ENCODE measurements around the gene MRPL46.

Gene MRPL46

DNA sequence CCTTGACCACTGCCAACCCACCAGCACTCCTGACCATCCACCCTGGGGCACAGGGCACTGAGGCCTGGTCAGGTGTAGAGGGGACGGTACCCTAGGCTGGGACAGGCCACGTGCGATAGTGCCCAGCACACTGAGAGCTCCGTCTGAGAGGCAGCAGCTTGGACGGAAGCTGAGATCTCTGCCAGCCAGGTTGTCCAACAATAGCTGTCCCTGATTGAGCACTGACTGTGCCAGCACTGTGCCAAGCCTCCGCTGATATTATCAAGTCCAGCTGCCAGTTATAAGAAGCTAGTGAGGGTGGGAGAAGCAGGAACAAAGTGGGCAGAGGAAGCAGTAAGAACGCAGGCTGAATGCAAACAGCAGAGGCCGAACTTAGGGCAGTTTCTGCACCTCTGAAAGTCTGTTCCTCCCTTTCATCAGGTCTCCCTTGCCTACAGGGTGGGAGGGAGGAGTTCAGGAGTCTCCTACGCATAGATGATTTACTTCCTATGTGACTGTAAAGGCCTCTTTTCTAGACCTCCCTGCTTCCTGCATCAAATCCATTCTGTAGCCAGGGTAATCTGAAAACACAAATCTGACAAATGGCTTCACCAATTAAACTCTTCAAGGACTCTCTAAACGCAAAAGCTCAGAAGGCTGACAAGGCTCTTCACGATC is 30.0 kb upstream of the MRPL46 start:
- peak overlapping the region; percentile 17 for H3K56ac ChIP-seq (ENCODE audit: low read length)

DNA sequence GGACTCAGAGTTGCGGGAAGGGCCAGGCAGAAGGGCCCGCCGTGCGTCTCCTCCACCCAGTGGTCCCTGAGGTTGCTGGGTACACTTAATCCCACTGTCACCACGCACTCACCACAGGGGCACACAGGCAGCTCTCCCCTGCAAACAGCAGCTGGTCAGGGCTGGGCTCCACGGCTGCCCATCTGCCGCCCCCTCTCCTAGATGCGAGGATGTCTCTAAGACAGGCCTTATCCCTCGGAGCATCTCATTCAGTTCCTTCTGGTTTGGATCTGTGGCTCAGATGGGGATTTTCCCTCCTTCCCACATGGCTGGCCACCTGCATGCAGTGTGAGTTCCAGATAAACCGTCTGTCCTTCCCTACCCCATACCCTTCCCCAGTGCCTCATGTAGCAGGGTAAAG is 26.7 kb upstream of the MRPL46 start:
- H3K79me2 ChIP-seq (ENCODE audit: control insufficient read depth, insufficient read depth, low read length), result no peaks in the 10 kb centered on the region
- no peak overlapping the region for H2BK15ac ChIP-seq (replicated peaks; ENCODE audit: low read depth)
- H4K5ac ChIP-seq (ENCODE audit: low read length), result no peak overlapping the region
- no peak overlapping the region for H3K9ac ChIP-seq (ENCODE audit: low read length)
- DNase-seq, result no peak
- H2BK5ac ChIP-seq (ENCODE audit: low read length), result no peak overlapping the region
- no peak overlapping the region for H3K23ac ChIP-seq (ENCODE audit: low read length)
- no peak overlapping the region for H3K27ac ChIP-seq (ENCODE audit: low read depth, low read length)
- H2BK120ac ChIP-seq (ENCODE audit: low read depth, low read length), result no peak overlapping the region
- H2AK5ac ChIP-seq (ENCODE audit: low read length), result no peak overlapping the region
- no peaks in the 10 kb centered on the region for H3K79me1 ChIP-seq (ENCODE audit: low read length)
- H3K27me3 ChIP-seq (ENCODE audit: insufficient read depth, low read length, poor library complexity), result no peaks in the 10 kb centered on the region
- no peak overlapping the region for H3K4me2 ChIP-seq (ENCODE audit: low read length)
- peaks cover 3% of the 10 kb centered on the region for H3K4me1 ChIP-seq (ENCODE audit: control insufficient read depth, low read depth, low read length)
- no peak overlapping the region for H4K8ac ChIP-seq (ENCODE audit: low read depth, low read length)
- H3K56ac ChIP-seq (ENCODE audit: low read length), result no peak overlapping the region
- no peak overlapping the region for H3K4ac ChIP-seq (ENCODE audit: low read depth, low read length)
- no peaks in the 10 kb centered on the region for H3K36me3 ChIP-seq (ENCODE audit: control insufficient read depth, insufficient read depth, low read length)
- no peak overlapping the region for H3K18ac ChIP-seq (ENCODE audit: low read length)
- H3K4me3 ChIP-seq (ENCODE audit: low read length), result no peak overlapping the region
- WGBS (ENCODE audit: extremely low coverage, insufficient coverage, low lambda C conversion rate), result no CpG with 5 or more reads among the region's 10 CpGs

More for the DNA sequence above, 30.0 kb upstream of the MRPL46 start:
- Histone ChIP-seq H3K23ac (ENCODE audit: low read length) (no peak overlapping the region), H4K5ac (ENCODE audit: low read length) (no peak overlapping the region), H3K4me2 (ENCODE audit: low read length) (no peak overlapping the region), H4K8ac (ENCODE audit: low read depth, low read length) (no peak overlapping the region), H3K4me3 (ENCODE audit: low read length) (no peak overlapping the region), H2AK5ac (ENCODE audit: low read length) (peak overlapping the region; percentile 43), H3K4me1 (ENCODE audit: control insufficient read depth, low read depth, low read length) (peaks cover 3% of the 10 kb centered on the region), H3K18ac (ENCODE audit: low read length) (no peak overlapping the region), H3K27me3 (ENCODE audit: insufficient read depth, low read length, poor library complexity) (no peaks in the 10 kb centered on the region), H2BK5ac (ENCODE audit: low read length) (no peak overlapping the region), H2BK15ac (replicated peaks; ENCODE audit: low read depth) (no peak overlapping the region), H3K79me1 (ENCODE audit: low read length) (no peaks in the 10 kb centered on the region), H2BK120ac (ENCODE audit: low read depth, low read length) (no peak overlapping the region), H3K27ac (ENCODE audit: low read depth, low read length) (no peak overlapping the region), H3K79me2 (ENCODE audit: control insufficient read depth, insufficient read depth, low read length) (no peaks in the 10 kb centered on the region), H3K36me3 (ENCODE audit: control insufficient read depth, insufficient read depth, low read length) (no peaks in the 10 kb centered on the region), H3K4ac (ENCODE audit: low read depth, low read length) (no peak overlapping the region), H3K9ac (ENCODE audit: low read length) (no peak overlapping the region)
- DNase-seq, result no peak
- WGBS (ENCODE audit: extremely low coverage, insufficient coverage, low lambda C conversion rate), result no CpG with 5 or more reads among the region's 11 CpGs

DNA sequence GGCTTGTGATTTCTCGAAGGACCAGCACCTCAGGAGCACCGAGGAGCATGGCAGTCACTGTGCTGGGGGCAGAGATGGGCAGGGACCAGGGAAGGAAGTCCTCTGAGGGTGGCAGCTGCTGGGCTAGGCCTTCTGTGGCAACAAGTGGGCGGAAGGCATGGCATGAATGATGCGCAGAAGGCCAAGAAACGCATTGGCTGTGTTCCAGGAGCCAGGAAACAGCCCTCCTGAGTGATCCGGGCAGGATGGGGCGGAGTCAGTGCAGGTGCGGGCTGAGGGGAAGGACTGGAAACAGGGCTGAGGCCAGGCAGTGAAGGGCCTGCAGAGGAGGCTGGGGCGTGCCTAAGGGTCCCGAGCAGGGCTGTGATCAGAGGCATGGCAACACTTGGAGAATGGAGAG is 24.0 kb upstream of the MRPL46 start:
- no peak overlapping the region for H3K9ac ChIP-seq (ENCODE audit: low read length)
- H3K4me2 ChIP-seq (ENCODE audit: low read length), result no peak overlapping the region
- no peaks in the 10 kb centered on the region for H3K79me1 ChIP-seq (ENCODE audit: low read length)
- H3K4ac ChIP-seq (ENCODE audit: low read depth, low read length), result no peak overlapping the region
- H3K36me3 ChIP-seq (ENCODE audit: control insufficient read depth, insufficient read depth, low read length), result no peaks in the 10 kb centered on the region
- peaks cover 5% of the 10 kb centered on the region for H3K4me1 ChIP-seq (ENCODE audit: control insufficient read depth, low read depth, low read length)
- H3K27ac ChIP-seq (ENCODE audit: low read depth, low read length), result no peak overlapping the region
- no peak overlapping the region for H2BK15ac ChIP-seq (replicated peaks; ENCODE audit: low read depth)
- no peak for DNase-seq
- no peaks in the 10 kb centered on the region for H3K79me2 ChIP-seq (ENCODE audit: control insufficient read depth, insufficient read depth, low read length)
- no CpG with 5 or more reads among the region's 10 CpGs for WGBS (ENCODE audit: extremely low coverage, insufficient coverage, low lambda C conversion rate)
- no peak overlapping the region for H3K56ac ChIP-seq (ENCODE audit: low read length)
- H4K8ac ChIP-seq (ENCODE audit: low read depth, low read length), result no peak overlapping the region
- H3K18ac ChIP-seq (ENCODE audit: low read length), result no peak overlapping the region
- no peaks in the 10 kb centered on the region for H3K27me3 ChIP-seq (ENCODE audit: insufficient read depth, low read length, poor library complexity)
- no peak overlapping the region for H2BK5ac ChIP-seq (ENCODE audit: low read length)
- no peak overlapping the region for H3K4me3 ChIP-seq (ENCODE audit: low read length)
- no peak overlapping the region for H2AK5ac ChIP-seq (ENCODE audit: low read length)
- no peak overlapping the region for H2BK120ac ChIP-seq (ENCODE audit: low read depth, low read length)
- no peak overlapping the region for H4K5ac ChIP-seq (ENCODE audit: low read length)
- no peak overlapping the region for H3K23ac ChIP-seq (ENCODE audit: low read length)

DNA sequence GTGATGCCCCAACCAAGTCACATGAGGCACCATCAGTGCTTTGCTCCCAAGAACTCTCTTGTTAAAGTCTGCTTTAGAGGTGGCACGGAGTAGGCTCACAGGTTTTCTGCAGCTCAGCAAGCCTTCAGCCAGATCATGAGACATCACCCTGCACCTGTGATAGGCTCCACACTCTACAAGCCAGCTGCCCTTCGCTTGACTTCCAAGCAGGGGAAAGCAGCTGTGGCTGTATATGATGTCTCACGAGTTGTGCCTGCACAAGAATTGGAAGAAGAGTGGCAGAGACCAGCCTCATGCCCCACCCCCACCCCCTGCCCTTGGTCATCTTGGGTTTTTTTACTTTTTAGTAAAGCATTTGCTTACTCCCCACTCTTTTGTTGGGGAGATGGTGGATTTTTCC is 22.8 kb upstream of the MRPL46 start:
- Histone ChIP-seq H3K79me2 (ENCODE audit: control insufficient read depth, insufficient read depth, low read length) (no peaks in the 10 kb centered on the region), H3K4ac (ENCODE audit: low read depth, low read length) (no peak overlapping the region), H2BK15ac (replicated peaks; ENCODE audit: low read depth) (no peak overlapping the region), H3K4me1 (ENCODE audit: control insufficient read depth, low read depth, low read length) (peaks cover 2% of the 10 kb centered on the region), H2BK5ac (ENCODE audit: low read length) (no peak overlapping the region), H3K27me3 (ENCODE audit: insufficient read depth, low read length, poor library complexity) (no peaks in the 10 kb centered on the region), H3K36me3 (ENCODE audit: control insufficient read depth, insufficient read depth, low read length) (no peaks in the 10 kb centered on the region), H3K4me3 (ENCODE audit: low read length) (no peak overlapping the region), H3K27ac (ENCODE audit: low read depth, low read length) (no peak overlapping the region), H3K18ac (ENCODE audit: low read length) (no peak overlapping the region), H3K9ac (ENCODE audit: low read length) (no peak overlapping the region), H3K79me1 (ENCODE audit: low read length) (no peaks in the 10 kb centered on the region), H2AK5ac (ENCODE audit: low read length) (peak overlapping the region; percentile 68), H3K56ac (ENCODE audit: low read length) (peak overlapping the region; percentile 9), H4K5ac (ENCODE audit: low read length) (no peak overlapping the region), H3K23ac (ENCODE audit: low read length) (no peak overlapping the region), H2BK120ac (ENCODE audit: low read depth, low read length) (no peak overlapping the region), H4K8ac (ENCODE audit: low read depth, low read length) (no peak overlapping the region), H3K4me2 (ENCODE audit: low read length) (no peak overlapping the region)
- DNase-seq, result no peak
- no CpG with 5 or more reads among the region's 3 CpGs for WGBS (ENCODE audit: extremely low coverage, insufficient coverage, low lambda C conversion rate)

DNA sequence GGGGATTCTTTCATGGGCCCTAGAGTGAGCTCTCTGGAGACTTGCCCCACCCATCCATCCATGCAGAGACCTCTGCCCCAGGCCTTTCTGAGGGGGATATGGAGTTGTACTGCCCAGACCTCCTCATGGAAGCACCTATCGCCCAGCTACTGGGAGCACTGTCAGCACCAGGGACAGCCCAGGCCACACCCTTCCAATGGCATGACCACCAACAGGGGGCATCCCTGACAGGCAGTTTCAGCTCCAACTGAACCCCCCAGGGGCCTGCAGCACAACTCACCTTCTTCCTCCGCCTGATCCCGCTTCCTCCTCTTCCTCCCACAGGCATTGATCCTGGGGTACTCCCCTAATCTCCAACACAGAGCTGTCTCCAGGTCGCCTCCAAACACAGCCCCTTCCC is 22.1 kb upstream of the MRPL46 start:
- no peak overlapping the region for H3K4ac ChIP-seq (ENCODE audit: low read depth, low read length)
- H4K8ac ChIP-seq (ENCODE audit: low read depth, low read length), result no peak overlapping the region
- peak; percentile 46 for DNase-seq
- no peak overlapping the region for H3K9ac ChIP-seq (ENCODE audit: low read length)
- H3K27ac ChIP-seq (ENCODE audit: low read depth, low read length), result no peak overlapping the region
- H3K23ac ChIP-seq (ENCODE audit: low read length), result no peak overlapping the region
- H3K4me3 ChIP-seq (ENCODE audit: low read length), result no peak overlapping the region
- no peaks in the 10 kb centered on the region for H3K27me3 ChIP-seq (ENCODE audit: insufficient read depth, low read length, poor library complexity)
- H3K79me1 ChIP-seq (ENCODE audit: low read length), result no peaks in the 10 kb centered on the region
- H3K56ac ChIP-seq (ENCODE audit: low read length), result peak overlapping the region; percentile 9
- no peak overlapping the region for H3K18ac ChIP-seq (ENCODE audit: low read length)
- no peak overlapping the region for H2AK5ac ChIP-seq (ENCODE audit: low read length)
- no peaks in the 10 kb centered on the region for H3K36me3 ChIP-seq (ENCODE audit: control insufficient read depth, insufficient read depth, low read length)
- H2BK5ac ChIP-seq (ENCODE audit: low read length), result no peak overlapping the region
- H4K5ac ChIP-seq (ENCODE audit: low read length), result no peak overlapping the region
- WGBS (ENCODE audit: extremely low coverage, insufficient coverage, low lambda C conversion rate), result no CpG with 5 or more reads among the region's 4 CpGs
- H2BK15ac ChIP-seq (replicated peaks; ENCODE audit: low read depth), result no peak overlapping the region
- no peaks in the 10 kb centered on the region for H3K79me2 ChIP-seq (ENCODE audit: control insufficient read depth, insufficient read depth, low read length)
- no peak overlapping the region for H3K4me2 ChIP-seq (ENCODE audit: low read length)
- no peak overlapping the region for H2BK120ac ChIP-seq (ENCODE audit: low read depth, low read length)
- H3K4me1 ChIP-seq (ENCODE audit: control insufficient read depth, low read depth, low read length), result peaks cover 2% of the 10 kb centered on the region

Data from mesendoderm (in vitro differentiated cells).